Muscle layer of duodenum (tissue), 2 donors: Measurements from ENCODE around the gene ZMIZ1.

Experiments used
- H3K27ac ChIP-seq: one replicate; pipeline ENCODE4 v1.7.0; 2013; ENCODE audit warnings: mild to moderate bottlenecking, low read length
- H3K27me3 ChIP-seq: one replicate; pipeline ENCODE4 v1.7.0; 2013; ENCODE audit warnings: low read depth, mild to moderate bottlenecking, control low read depth, low read length
- H3K36me3 ChIP-seq, 2 donors: one replicate each; pipeline ENCODE4 v1.7.0; 2013; ENCODE audit warnings: low read length in 2 of 2, control low read depth in 1 of 2, mild to moderate bottlenecking in 1 of 2; ENCODE audit not compliant: insufficient read depth in 2 of 2, control insufficient read depth in 1 of 2
- H3K4me1 ChIP-seq, 2 donors: one replicate each; pipeline ENCODE4 v1.7.0; 2013; ENCODE audit warnings: low read length in 2 of 2, mild to moderate bottlenecking in 2 of 2, control low read depth in 1 of 2, moderate library complexity in 1 of 2; ENCODE audit not compliant: insufficient read depth in 2 of 2, control insufficient read depth in 1 of 2
- H3K4me3 ChIP-seq, 2 donors: one replicate each; pipeline ENCODE4 v1.7.0; 2013; ENCODE audit warnings: low read length in 2 of 2, low read depth in 1 of 2, mild to moderate bottlenecking in 1 of 2
- H3K9me3 ChIP-seq, 2 donors: one replicate each; pipeline ENCODE4 v1.7.0; 2013; ENCODE audit warnings: low read length in 2 of 2, control low read depth in 1 of 2, mild to moderate bottlenecking in 1 of 2; ENCODE audit not compliant: control insufficient read depth in 1 of 2
- donor health status: healthy.

The ZMIZ1 gene

DNA sequence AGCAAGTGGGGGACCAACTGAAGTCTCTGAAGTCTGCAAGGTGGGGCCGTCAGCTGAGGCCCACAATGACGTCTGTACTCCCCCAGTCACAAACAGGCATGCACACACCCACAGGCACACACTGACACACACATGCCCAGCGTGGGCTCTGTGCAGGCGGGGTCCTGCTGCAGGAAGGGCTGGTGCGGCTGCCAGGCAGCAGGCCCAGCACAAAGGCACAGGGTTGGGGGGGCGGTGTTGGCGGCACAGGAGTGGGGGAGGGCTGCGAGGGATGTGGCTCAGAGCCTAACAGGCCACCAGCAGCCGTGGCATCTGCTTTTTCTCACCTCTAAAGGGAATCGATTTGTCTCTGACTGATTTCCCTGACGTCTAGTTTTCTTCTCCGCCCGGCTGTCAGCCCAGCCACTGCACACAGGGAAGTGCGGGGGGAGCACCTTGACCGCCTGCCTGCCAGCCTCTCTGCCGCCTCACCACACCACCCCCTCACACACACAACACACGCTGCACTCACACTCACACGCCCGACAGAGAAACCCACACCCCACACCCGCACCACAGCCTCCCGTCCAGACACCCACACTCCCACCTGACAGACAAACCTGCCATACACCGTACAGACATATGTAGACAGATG is 43.5 kb upstream of the ZMIZ1 start:
- Histone ChIP-seq H3K4me1 (peaks cover 5 to 18% of the 10 kb centered on the region in 2 donors), H3K27ac (no peak overlapping the region), H3K9me3 (no peaks in the 10 kb centered on the region), H3K27me3 (no peaks in the 10 kb centered on the region), H3K4me3 (no peak overlapping the region), H3K36me3 (no peaks in the 10 kb centered on the region)

- peaks cover 5 to 18% of the 10 kb centered on the region in 2 donors for H3K4me1 ChIP-seq
- no peaks in the 10 kb centered on the region for H3K9me3 ChIP-seq
- H3K27me3 ChIP-seq, result no peaks in the 10 kb centered on the region
- no peak overlapping the region for H3K4me3 ChIP-seq
- no peak overlapping the region for H3K27ac ChIP-seq
- no peaks in the 10 kb centered on the region for H3K36me3 ChIP-seq
These were observed 42.4 kb upstream of the ZMIZ1 start for GRCh38 chr10:79026341-79026761.

DNA sequence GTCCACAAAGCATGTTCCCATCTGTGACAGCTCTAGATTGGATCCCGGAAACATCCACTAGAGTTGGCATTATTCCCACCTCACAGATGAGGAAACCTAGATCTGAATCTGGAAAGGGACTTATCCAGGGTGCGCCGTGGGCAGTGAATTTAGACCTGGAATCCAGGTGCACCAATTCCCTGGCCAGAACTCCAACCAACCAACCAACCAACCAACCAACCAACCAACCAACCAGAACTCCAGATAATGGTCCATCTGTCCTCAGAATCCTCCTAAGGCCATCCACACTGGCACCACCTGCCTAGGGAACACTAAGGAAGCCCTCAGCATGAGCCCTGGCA is 42.0 kb upstream of the ZMIZ1 start:
- no peaks in the 10 kb centered on the region for H3K27me3 ChIP-seq
- H3K27ac ChIP-seq, result no peak overlapping the region
- no peaks in the 10 kb centered on the region for H3K36me3 ChIP-seq
- peaks cover 5 to 18% of the 10 kb centered on the region in 2 donors for H3K4me1 ChIP-seq
- no peaks in the 10 kb centered on the region for H3K9me3 ChIP-seq
- H3K4me3 ChIP-seq, result no peak overlapping the region

- H3K36me3 ChIP-seq, result no peaks in the 10 kb centered on the region
- no peaks in the 10 kb centered on the region for H3K27me3 ChIP-seq
- no peak overlapping the region for H3K27ac ChIP-seq
- no peak overlapping the region for H3K4me3 ChIP-seq
- peaks cover 5 to 18% of the 10 kb centered on the region in 2 donors for H3K4me1 ChIP-seq
- H3K9me3 ChIP-seq, result no peaks in the 10 kb centered on the region
These were observed 41.4 kb upstream of the ZMIZ1 start for GRCh38 chr10:79027147-79028055.

DNA sequence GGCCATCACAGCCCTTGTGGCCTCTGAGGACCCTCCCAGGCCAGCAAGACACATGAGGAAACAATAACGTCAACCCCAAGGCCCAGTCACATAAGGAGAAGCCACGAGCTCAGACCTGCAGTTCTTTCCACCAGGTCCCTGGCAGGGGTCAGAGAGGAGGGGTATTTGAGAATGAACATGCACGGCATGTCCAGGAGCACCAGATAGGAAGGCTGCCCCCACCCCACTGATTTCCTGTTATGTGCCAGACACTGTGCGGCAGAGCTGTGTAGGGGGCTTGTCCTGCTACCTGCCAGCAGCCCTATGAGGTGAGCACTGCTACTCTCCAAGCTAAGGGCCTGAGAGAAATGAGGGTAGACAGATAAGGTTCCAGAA is 40.7 kb upstream of the ZMIZ1 start:
- Histone ChIP-seq H3K4me1 (peaks cover 5 to 12% of the 10 kb centered on the region in 2 donors), H3K27ac (no peak overlapping the region), H3K4me3 (no peak overlapping the region), H3K27me3 (no peaks in the 10 kb centered on the region), H3K36me3 (no peaks in the 10 kb centered on the region), H3K9me3 (no peaks in the 10 kb centered on the region)

GRCh38 chr10:79028451-79029010 is 40.2 kb upstream of the ZMIZ1 start:
- H3K36me3 ChIP-seq, result no peaks in the 10 kb centered on the region
- no peaks in the 10 kb centered on the region for H3K27me3 ChIP-seq
- H3K9me3 ChIP-seq, result no peaks in the 10 kb centered on the region
- H3K4me1 ChIP-seq, result peaks cover 2 to 8% of the 10 kb centered on the region in 2 donors
- no peak overlapping the region for H3K4me3 ChIP-seq
- no peak overlapping the region for H3K27ac ChIP-seq

GRCh38 chr10:79029478-79030390 is 39.0 kb upstream of the ZMIZ1 start:
- H3K27ac ChIP-seq, result no peak overlapping the region
- H3K4me3 ChIP-seq, result no peak overlapping the region
- H3K36me3 ChIP-seq, result no peaks in the 10 kb centered on the region
- H3K4me1 ChIP-seq, result peaks cover 0 to 6% of the 10 kb centered on the region in 2 donors
- no peaks in the 10 kb centered on the region for H3K27me3 ChIP-seq
- H3K9me3 ChIP-seq, result no peaks in the 10 kb centered on the region

GRCh38 chr10:79030705-79031104 is 38.1 kb upstream of the ZMIZ1 start:
- no peaks in the 10 kb centered on the region for H3K9me3 ChIP-seq
- H3K4me3 ChIP-seq, result no peak overlapping the region
- no peaks in the 10 kb centered on the region for H3K36me3 ChIP-seq

DNA sequence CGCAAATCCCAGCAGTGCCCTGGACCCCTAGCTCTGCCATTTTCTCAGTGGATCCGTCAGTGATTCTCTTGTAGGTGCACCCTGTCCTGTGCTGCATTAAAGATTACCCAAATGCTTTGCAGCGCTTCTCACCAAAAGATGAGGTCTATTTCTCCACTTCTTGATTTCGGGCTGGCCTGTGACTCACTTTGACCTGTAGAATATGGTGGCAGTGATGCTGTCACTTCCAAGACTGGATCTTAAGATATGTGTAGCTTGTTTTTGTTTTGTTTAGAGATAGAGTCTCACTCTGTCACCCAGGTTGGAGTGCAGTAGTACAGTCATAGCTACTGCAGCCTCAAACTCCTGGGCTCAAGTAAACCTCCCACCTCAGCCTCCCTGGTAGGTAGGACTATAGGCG is 37.0 kb upstream of the ZMIZ1 start:
- Histone ChIP-seq H3K27ac (no peak overlapping the region), H3K36me3 (no peaks in the 10 kb centered on the region), H3K27me3 (no peaks in the 10 kb centered on the region), H3K4me3 (no peak overlapping the region), H3K4me1 (no peaks in the 10 kb centered on the region), H3K9me3 (no peaks in the 10 kb centered on the region)

More at GRCh38 chr10:79030705-79031104, 38.1 kb upstream of the ZMIZ1 start:
- Histone ChIP-seq H3K27ac (no peak overlapping the region), H3K27me3 (no peaks in the 10 kb centered on the region), H3K4me1 (no peaks in the 10 kb centered on the region)

DNA sequence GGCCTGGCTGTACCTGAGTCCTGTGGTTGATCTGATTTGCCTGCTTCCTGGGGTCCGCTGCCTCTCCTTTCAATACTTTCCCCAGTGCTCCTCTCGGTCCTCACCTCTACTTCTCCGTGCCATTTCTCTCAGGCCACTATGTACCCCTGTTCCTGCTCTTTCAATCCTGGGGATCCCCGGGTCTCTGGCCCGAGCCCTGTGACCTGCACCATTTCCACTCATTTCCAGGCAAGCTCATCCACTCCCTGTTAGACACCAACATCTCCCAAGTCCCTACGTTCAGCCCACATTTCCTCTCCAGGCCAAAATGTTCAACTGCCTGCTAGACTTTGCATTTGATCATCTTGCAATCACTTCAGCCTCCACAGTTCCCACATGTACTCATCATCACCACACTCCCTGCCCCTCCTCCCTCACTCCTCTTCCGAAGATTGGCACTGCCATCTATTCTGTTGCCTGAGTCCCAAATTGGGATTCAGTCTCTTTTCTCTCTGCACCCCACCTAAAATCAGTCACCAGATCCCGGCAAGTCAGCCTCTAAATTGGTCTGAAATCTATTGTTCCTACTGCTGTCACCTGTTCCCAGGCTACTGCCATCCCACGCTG is 34.4 kb upstream of the ZMIZ1 start:
- Histone ChIP-seq H3K27me3 (no peaks in the 10 kb centered on the region), H3K27ac (no peak overlapping the region), H3K4me1 (no peaks in the 10 kb centered on the region), H3K9me3 (no peaks in the 10 kb centered on the region), H3K4me3 (no peak overlapping the region), H3K36me3 (no peaks in the 10 kb centered on the region)
